A673 (cell line): Measurements from ENCODE around the gene TFAP2C. TPM values are rescaled to one million over a fixed set of nuclear protein-coding genes. Genes with fewer than 3 reads are reported as not detected.

Source experiments
- BruUV-seq: library from RNA; stranded (reverse); fragments of 400-500 nt; replicated peaks from 2 replicates; lab custom pipeline; 2021; lab: Mats Ljungman, UMichigan
- CTCF ChIA-PET: fragments of 300-600 bp; sonication (Branson Sonifier 250); formaldehyde crosslinking; loops from one replicate; lab custom pipeline; 2022; ENCODE audit warnings: antibody characterized with exemption; lab: Charles Lee
- POLR2A ChIA-PET: fragments of 300-600 bp; sonication (Branson Sonifier 250); formaldehyde crosslinking; loops from one replicate; lab custom pipeline; 2022; ENCODE audit warnings: antibody characterized with exemption; ENCODE audit not compliant: low non-redundant PET; lab: Charles Lee
- DNase-seq: peaks from one replicate; pipeline ENCODE4 v3.0.0-alpha.2; 2015; ENCODE audit warnings: low spot score
- H3K27ac ChIP-seq: fragments of 200-600 bp; sonication (generic); 2 replicates; pipeline ENCODE4 v1.5.1; 2016; ENCODE audit warnings: mixed run types, low read depth, mild to moderate bottlenecking, mixed read lengths, antibody characterized with exemption, low read length; ENCODE audit not compliant: poor library complexity, severe bottlenecking
- H3K27me3 ChIP-seq: fragments of 200-600 bp; sonication (generic); replicated peaks from 2 replicates; pipeline ENCODE4 v1.6.1; 2017; ENCODE audit warnings: mixed run types, low read depth, mild to moderate bottlenecking, mixed read lengths, antibody characterized with exemption, low read length; ENCODE audit not compliant: insufficient read depth, poor library complexity
- H3K36me3 ChIP-seq: fragments of 200-600 bp; sonication (generic); 2 replicates; pipeline ENCODE4 v1.6.1; 2016; ENCODE audit warnings: mixed run types, mild to moderate bottlenecking, mixed read lengths, antibody characterized with exemption, low read length; ENCODE audit not compliant: insufficient read depth, poor library complexity, severe bottlenecking
- H3K4me1 ChIP-seq: fragments of 200-600 bp; sonication (generic); 2 replicates; pipeline ENCODE4 v1.6.1; 2017; ENCODE audit warnings: mixed run types, mild to moderate bottlenecking, mixed read lengths, antibody characterized with exemption, low read length; ENCODE audit not compliant: insufficient read depth, poor library complexity, severe bottlenecking
- H3K4me3 ChIP-seq: fragments of 200-600 bp; sonication (generic); 2 replicates; pipeline ENCODE4 v1.5.1; 2016; ENCODE audit warnings: low read depth, mixed run types, mild to moderate bottlenecking, mixed read lengths, low read length; ENCODE audit not compliant: poor library complexity, severe bottlenecking
- H3K9me3 ChIP-seq: fragments of 200-600 bp; sonication (generic); 2 replicates; pipeline ENCODE4 v1.6.1; 2016; ENCODE audit warnings: mixed run types, low read depth, mild to moderate bottlenecking, mixed read lengths, antibody characterized with exemption, low read length; ENCODE audit not compliant: poor library complexity, severe bottlenecking
- EZH2 ChIP-seq: fragments of 200-600 bp; sonication (generic); IDR thresholded peaks from 2 replicates; pipeline ENCODE4 v1.6.1; 2017; ENCODE audit warnings: borderline replicate concordance, low read depth, mild to moderate bottlenecking, mixed read lengths, antibody characterized with exemption, low read length; ENCODE audit not compliant: poor library complexity, severe bottlenecking
- intact Hi-C: fragments of 100-400 bp; cut with micrococcal nuclease; formaldehyde crosslinking; loops from one replicate; pipeline ENCODE4 v1.10.0; 2022; ENCODE audit not compliant: unreplicated experiment
- total RNA-seq: library from RNA; stranded (reverse); gene quantifications from 2 replicates; pipeline ENCODE4 v1.2.3, GENCODE V29; 2021
- TF ChIP-seq, protein P1 (sequence below): fragments of 300-800, 200-600 bp; sonication (generic); conservative IDR thresholded peaks from 2 replicates; pipeline ENCODE4 v1.5.1; 2017; ENCODE audit warnings: low read depth, mild to moderate bottlenecking, antibody characterized with exemption, low read length, moderate library complexity, mixed read lengths

Gene TFAP2C
- total RNA-seq, 1 experiment from 2014 or later, result 0.11 TPM

DNA sequence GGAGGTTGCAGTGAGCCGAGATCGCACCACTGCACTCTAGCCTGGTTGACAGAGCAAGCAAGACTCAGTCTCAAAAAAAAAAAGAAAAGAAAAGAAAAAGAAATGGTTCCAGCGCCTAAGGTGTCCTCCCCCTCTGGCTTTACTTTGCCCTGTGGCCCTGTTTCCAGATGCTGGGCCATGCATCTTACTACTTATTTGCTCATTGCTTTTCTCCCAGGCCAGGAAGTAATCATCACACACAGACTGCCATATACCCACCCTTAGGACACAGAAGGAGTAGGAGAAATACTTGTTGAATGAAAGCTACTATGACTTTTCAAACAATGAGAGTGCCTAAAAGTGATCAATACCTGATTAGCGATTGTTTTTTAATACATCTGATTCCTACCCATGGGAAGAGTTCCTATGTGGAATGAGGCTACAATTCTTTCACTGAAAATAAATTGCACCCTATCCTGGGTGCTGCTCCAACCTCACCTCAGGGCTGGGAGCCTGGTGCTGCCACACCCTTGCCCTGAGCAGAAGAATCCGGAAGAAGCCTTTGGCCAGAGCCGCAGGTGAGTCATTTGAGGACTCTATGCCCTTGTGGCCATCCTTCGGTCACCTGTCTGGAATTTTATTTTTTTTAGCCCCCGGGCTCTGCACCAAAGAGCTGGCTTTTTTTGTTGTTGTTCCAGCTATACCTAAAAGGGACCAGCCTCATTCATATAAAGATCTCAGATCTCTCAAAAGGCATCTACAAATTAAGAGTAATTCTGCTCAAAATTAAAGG is 22.7 kb upstream of the TFAP2C start:
- no peak for TF ChIP-seq EZH2
- TF ChIP-seq, protein P1, sequence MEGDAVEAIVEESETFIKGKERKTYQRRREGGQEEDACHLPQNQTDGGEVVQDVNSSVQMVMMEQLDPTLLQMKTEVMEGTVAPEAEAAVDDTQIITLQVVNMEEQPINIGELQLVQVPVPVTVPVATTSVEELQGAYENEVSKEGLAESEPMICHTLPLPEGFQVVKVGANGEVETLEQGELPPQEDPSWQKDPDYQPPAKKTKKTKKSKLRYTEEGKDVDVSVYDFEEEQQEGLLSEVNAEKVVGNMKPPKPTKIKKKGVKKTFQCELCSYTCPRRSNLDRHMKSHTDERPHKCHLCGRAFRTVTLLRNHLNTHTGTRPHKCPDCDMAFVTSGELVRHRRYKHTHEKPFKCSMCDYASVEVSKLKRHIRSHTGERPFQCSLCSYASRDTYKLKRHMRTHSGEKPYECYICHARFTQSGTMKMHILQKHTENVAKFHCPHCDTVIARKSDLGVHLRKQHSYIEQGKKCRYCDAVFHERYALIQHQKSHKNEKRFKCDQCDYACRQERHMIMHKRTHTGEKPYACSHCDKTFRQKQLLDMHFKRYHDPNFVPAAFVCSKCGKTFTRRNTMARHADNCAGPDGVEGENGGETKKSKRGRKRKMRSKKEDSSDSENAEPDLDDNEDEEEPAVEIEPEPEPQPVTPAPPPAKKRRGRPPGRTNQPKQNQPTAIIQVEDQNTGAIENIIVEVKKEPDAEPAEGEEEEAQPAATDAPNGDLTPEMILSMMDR, result no peak
- DNase-seq, result no peak
- Histone ChIP-seq H3K9me3 (no peaks in the 10 kb centered on the region), H3K27me3 (no peaks in the 10 kb centered on the region), H3K4me1 (no peaks in the 10 kb centered on the region), H3K27ac (no peak overlapping the region), H3K4me3 (no peak overlapping the region), H3K36me3 (no peaks in the 10 kb centered on the region)
- intact Hi-C loops, result no loop called here
- no TSS peak for BruUV-seq
- ChIA-PET CTCF (no interaction called here), POLR2A (no interaction called here)

DNA sequence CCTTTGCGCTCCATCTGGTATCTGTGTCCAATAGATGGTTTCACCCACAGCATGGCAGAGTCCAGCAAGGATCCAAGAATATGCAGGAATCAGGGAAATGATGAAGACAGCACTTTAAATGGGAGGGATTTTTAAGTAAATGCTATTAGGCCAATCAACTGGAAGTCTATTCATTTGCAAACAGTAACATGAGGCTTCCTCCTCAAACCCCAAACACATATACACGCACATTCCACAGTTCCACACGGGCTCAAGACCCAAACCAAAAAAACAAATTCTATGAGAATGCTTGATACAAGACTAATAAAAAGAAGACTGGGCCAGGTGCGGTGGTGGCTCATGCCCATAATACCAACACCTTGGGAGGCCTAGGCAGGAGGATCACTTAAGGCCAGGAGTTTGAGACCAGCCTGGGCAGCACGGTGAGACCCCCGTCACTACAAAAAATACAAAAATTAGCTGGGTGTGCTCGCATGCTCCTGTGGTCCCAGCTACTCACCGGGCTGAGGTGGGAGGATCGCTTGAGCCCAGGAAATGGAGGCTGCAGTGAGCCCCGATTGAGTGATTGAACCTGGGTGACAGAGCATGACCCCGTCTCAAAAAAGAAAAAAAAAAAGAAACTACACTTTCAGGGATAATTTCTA is 21.9 kb upstream of the TFAP2C start:
- CTCF ChIA-PET, result no interaction called here
- Histone ChIP-seq H3K4me1 (no peaks in the 10 kb centered on the region), H3K9me3 (no peaks in the 10 kb centered on the region), H3K27ac (no peak overlapping the region), H3K27me3 (no peaks in the 10 kb centered on the region), H3K4me3 (no peak overlapping the region), H3K36me3 (no peaks in the 10 kb centered on the region)
- TF ChIP-seq EZH2, result no peak
- TF ChIP-seq, protein P1, result no peak
- POLR2A ChIA-PET, result no interaction called here
- DNase-seq, result no peak
- intact Hi-C loops, result no loop called here
- no TSS peak for BruUV-seq

DNA sequence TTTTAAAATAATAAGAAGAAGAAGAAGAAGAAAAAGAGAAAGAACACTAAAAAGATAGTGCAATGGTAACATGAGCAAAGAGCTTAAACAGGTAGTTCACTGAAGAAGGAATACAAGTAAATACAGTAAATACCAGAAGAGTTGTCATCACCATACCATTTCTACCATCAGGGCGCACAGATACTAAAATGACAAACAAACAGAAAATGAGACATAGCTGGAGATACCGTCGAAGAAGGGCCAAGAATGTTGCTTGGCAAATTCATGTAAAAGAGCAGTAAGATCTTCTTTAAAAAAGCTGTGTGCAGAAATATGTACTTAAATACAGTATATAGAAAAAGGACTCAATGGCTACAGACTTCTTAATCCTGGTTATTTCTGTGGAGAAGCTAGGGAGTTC is 20.7 kb upstream of the TFAP2C start:
- no peak overlapping the region for H3K27ac ChIP-seq
- no peak for TF ChIP-seq EZH2
- TF ChIP-seq, protein P1, result no peak
- ChIA-PET POLR2A (no interaction called here), CTCF (no interaction called here)
- no peaks in the 10 kb centered on the region for H3K4me1 ChIP-seq
- H3K9me3 ChIP-seq, result no peaks in the 10 kb centered on the region
- no peak for DNase-seq
- intact Hi-C loops, result no loop called here
- no peaks in the 10 kb centered on the region for H3K36me3 ChIP-seq
- H3K4me3 ChIP-seq, result no peak overlapping the region
- no TSS peak for BruUV-seq
- H3K27me3 ChIP-seq, result no peaks in the 10 kb centered on the region
